HG02642 (cell line): ENCODE measurements around the gene SUGCT.
"Not testable (repeated sequence)": the region's sequence is repeated elsewhere in the genome, so short reads cannot be mapped to it uniquely, and the experiment has no call there.

Experiments
- ATAC-seq: cut with Tn5 transposase; IDR thresholded peaks from one replicate; pipeline ENCODE4 v1.9.1; 2021; ENCODE audit warnings: mild to moderate bottlenecking; ENCODE audit not compliant: unreplicated experiment, poor library complexity

The SUGCT gene

GRCh38 chr7:40380111-40380510, 245.3 kb downstream of the SUGCT start:
- no peak for ATAC-seq

GRCh38 chr7:40382145-40382544, 247.3 kb downstream of the SUGCT start:
- ATAC-seq: no peak

- ATAC-seq: no peak
These were observed 258.9 kb downstream of the SUGCT start for GRCh38 chr7:40393660-40394059.

- ATAC-seq: no peak
These were observed 259.6 kb downstream of the SUGCT start for GRCh38 chr7:40394400-40394799.

GRCh38 chr7:40400525-40400924, 265.7 kb downstream of the SUGCT start:
- ATAC-seq: no peak

- ATAC-seq: no peak
These were observed 266.6 kb downstream of the SUGCT start for GRCh38 chr7:40401406-40401805.

- ATAC-seq: no peak
These were observed 267.9 kb downstream of the SUGCT start for GRCh38 chr7:40402661-40403060.

GRCh38 chr7:40403703-40404476, 269.1 kb downstream of the SUGCT start:
- no peak for ATAC-seq

- no peak for ATAC-seq
These were observed 271.2 kb downstream of the SUGCT start for GRCh38 chr7:40405991-40406390.

- no peak for ATAC-seq
These were observed 277.5 kb downstream of the SUGCT start for GRCh38 chr7:40412323-40412722.

GRCh38 chr7:40414704-40415103, 279.9 kb downstream of the SUGCT start:
- ATAC-seq: not testable (repeated sequence)

GRCh38 chr7:40418448-40418847, 283.6 kb downstream of the SUGCT start:
- no peak for ATAC-seq

- ATAC-seq: no peak
These were observed 284.2 kb downstream of the SUGCT start for GRCh38 chr7:40418983-40419382.

- ATAC-seq: no peak
These were observed 285.0 kb downstream of the SUGCT start for GRCh38 chr7:40419806-40420205.

- no peak for ATAC-seq
These were observed 286.6 kb downstream of the SUGCT start for GRCh38 chr7:40421433-40421832.

- ATAC-seq: no peak
These were observed 290.9 kb downstream of the SUGCT start for GRCh38 chr7:40425696-40426095.

- ATAC-seq: no peak
These were observed 293.6 kb downstream of the SUGCT start for GRCh38 chr7:40428421-40428820.

GRCh38 chr7:40429826-40430225, 295.0 kb downstream of the SUGCT start:
- no peak for ATAC-seq

GRCh38 chr7:40432046-40432445, 297.2 kb downstream of the SUGCT start:
- ATAC-seq: no peak

- no peak for ATAC-seq
These were observed 301.9 kb downstream of the SUGCT start for GRCh38 chr7:40436710-40437109.

- ATAC-seq: no peak
These were observed 302.7 kb downstream of the SUGCT start for GRCh38 chr7:40437498-40437897.

- ATAC-seq: no peak
These were observed 303.3 kb downstream of the SUGCT start for GRCh38 chr7:40437936-40438634.
